Measurements from ENCODE around the gene IGFBP5.

IGFBP5 gene

GRCh38 chr2:216730871-216731270, 35.5 kb upstream of the IGFBP5 start:
- DNase-seq (ENCODE audit: low spot score): no peak
- in situ Hi-C loops (cut with MboI; ENCODE audit: low pct_unique_long_range_greater_than_20kb, low sequenced_read_pairs, unreplicated experiment): no loop called here
- no peak for TF ChIP-seq CTCF (IDR thresholded peaks at IDR 0.05; ENCODE audit: extremely low read depth, insufficient read depth, missing control alignments)

- in situ Hi-C loops (cut with MboI; ENCODE audit: low pct_unique_long_range_greater_than_20kb, low sequenced_read_pairs, unreplicated experiment): no loop called here
- TF ChIP-seq CTCF (IDR thresholded peaks at IDR 0.05; ENCODE audit: extremely low read depth, insufficient read depth, missing control alignments): no peak
- DNase-seq (ENCODE audit: low spot score): no peak
Observed at GRCh38 chr2:216727346-216728122, 32.2 kb upstream of the IGFBP5 start.

GRCh38 chr2:216724190-216724589, 28.8 kb upstream of the IGFBP5 start:
- no peak for TF ChIP-seq CTCF (IDR thresholded peaks at IDR 0.05; ENCODE audit: extremely low read depth, insufficient read depth, missing control alignments)
- no peak for DNase-seq (ENCODE audit: low spot score)
- in situ Hi-C loops (cut with MboI; ENCODE audit: low pct_unique_long_range_greater_than_20kb, low sequenced_read_pairs, unreplicated experiment): no loop called here

DNA sequence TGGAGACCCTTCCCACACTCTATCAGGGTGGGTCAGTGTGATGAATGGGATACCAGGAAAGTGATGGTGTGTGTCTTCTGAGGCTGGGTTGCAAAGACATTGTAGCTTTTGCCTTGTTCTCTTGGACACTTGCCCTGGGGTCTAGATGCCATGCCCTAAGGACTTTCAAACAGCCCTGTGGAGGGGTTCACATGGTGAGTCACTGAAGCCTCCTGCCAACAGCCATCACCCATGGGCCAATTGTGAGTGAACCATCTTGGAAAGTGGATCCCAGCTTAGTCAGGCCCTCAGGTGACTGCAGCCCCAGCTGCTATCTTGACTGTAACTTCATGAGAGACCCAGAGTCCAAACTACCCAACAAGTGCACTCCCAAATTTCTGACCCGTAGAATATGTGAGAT, 25.8 kb upstream of the IGFBP5 start:
- no peak for DNase-seq (ENCODE audit: low spot score)
- in situ Hi-C loops (cut with MboI; ENCODE audit: low pct_unique_long_range_greater_than_20kb, low sequenced_read_pairs, unreplicated experiment): no loop called here
- no peak for TF ChIP-seq CTCF (IDR thresholded peaks at IDR 0.05; ENCODE audit: extremely low read depth, insufficient read depth, missing control alignments)

GRCh38 chr2:216720722-216721121, 25.4 kb upstream of the IGFBP5 start:
- no peak for DNase-seq (ENCODE audit: low spot score)
- in situ Hi-C loops (cut with MboI; ENCODE audit: low pct_unique_long_range_greater_than_20kb, low sequenced_read_pairs, unreplicated experiment): no loop called here
- no peak for TF ChIP-seq CTCF (IDR thresholded peaks at IDR 0.05; ENCODE audit: extremely low read depth, insufficient read depth, missing control alignments)

DNA sequence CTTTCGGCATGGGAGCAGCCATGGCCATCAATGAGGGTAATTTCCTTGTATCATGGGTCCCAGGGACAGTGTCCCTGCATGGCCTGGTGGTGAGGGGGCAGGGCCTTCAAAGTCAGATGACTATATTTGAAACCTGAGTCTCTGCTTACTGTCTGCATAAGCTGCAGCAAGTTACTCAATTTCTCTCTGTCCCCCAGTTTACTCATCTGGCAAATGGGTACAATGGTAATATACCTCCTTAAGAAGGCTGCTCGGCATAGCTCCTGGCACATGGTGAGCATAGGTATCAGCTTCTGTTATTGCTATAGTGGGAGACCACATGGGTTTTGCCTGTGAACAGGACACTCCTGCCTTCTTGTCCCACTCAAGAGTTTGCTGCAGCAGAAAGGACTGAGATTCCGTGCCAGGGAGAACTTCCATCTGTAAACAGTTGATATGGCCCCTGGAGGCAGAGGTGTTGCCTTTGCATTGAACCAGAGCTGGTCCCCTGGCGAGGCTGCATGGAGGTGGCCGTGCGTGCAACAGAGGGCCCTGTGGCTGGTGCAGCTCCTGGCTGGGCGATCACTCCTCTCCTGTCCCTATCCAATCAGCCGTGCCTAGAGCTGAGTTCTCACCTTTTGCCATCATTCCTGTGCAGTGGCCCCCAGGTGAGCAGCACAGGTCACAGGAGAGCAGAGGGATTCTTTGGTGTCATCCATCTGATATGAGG, 22.7 kb upstream of the IGFBP5 start:
- in situ Hi-C loops (cut with MboI; ENCODE audit: low pct_unique_long_range_greater_than_20kb, low sequenced_read_pairs, unreplicated experiment): no loop called here
- no peak for TF ChIP-seq CTCF (IDR thresholded peaks at IDR 0.05; ENCODE audit: extremely low read depth, insufficient read depth, missing control alignments)
- DNase-seq (ENCODE audit: low spot score): no peak

Data from GM13977 (cell line).